Uterus (tissue), 2 donors: ENCODE results near the gene PCSK4.

Experiments
- CTCF ChIP-seq, 4 experiments: fragments of 200-600 bp in 2 of 4; fragments of 450-650 bp in 2 of 4; sonication (generic) in 2 of 4; IDR thresholded peaks; one replicate each; pipeline ENCODE4 v1.5.1; 2016 to 2019; ENCODE audit warnings: antibody characterized with exemption in 4 of 4, mild to moderate bottlenecking in 2 of 4, moderate library complexity in 1 of 4
- POLR2A ChIP-seq, 2 donors: fragments of 450-650 bp; IDR thresholded peaks; one replicate each; pipeline ENCODE4 v1.6.1; 2016; ENCODE audit warnings: antibody characterized with exemption in 2 of 2, mild to moderate bottlenecking in 1 of 2, moderate library complexity in 1 of 2

- TF ChIP-seq POLR2A (IDR thresholded peaks at IDR 0.05) (no peak), CTCF (IDR thresholded peaks at IDR 0.05) (no peak)
Measured at GRCh38 chr19:1533510-1534150, 43.5 kb upstream of the PCSK4 start.
